ENCODE data around the gene TMEM132C. TPM values are rescaled to one million over a fixed set of nuclear protein-coding genes. Genes with fewer than 3 reads are reported as not detected.

Gene TMEM132C
- total RNA-seq, result 1.9 TPM

DNA sequence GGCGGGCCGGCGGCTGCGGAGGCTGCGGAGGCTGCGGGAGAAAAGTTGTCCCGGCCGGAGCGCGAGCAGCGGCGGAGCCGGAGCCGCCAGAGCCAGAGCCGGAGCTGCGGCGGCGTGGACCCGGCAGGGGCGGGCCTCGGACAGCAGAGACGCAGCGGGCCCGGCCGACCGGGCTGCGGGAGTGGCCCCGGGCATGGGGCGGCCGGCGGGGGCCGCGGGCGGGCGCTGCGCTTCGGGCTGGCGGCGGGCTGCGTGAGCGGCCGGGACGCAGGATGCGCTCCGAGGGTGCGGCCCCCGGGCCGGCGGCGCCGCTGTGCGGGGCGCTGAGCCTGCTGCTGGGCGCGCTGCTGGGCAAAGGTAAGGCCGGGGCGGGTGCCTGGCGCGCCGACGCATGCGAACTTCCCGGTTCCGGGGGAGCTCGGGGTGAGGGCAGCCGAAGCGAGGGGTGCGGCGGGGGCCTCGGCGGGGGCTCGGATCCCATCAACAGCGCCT is at the start of gene TMEM132C:
TSS of gene TMEM132C (plus strand) at position 40 of the 492 bp plus-strand sequence. CDS start at position 273, 233 bp downstream.

Small RNA genes lying within 50 kb of the gene (small RNA-seq; reads per million reads assigned to genes)
- not detected for gene MIR3612 (ENCODE audit: low replicate concordance)
- gene MIR4419B (ENCODE audit: low replicate concordance), result not detected

Measured in parietal lobe (tissue), 2 donors.